Stomach (tissue), 9 donors: ENCODE data around the gene NUP43. TPM values are rescaled to one million over a fixed set of nuclear protein-coding genes. Genes with fewer than 3 reads are reported as not detected.

Experiments
- DNase-seq, 2 donors: peaks; one replicate each; pipeline versions ENCODE4 v3.0.0 to v3.0.0-alpha.2; 2013 to 2019
- H3K27ac ChIP-seq, 5 donors: fragments of 200-600 bp in 4 of 5; sonication (generic) in 4 of 5; one replicate each; pipeline ENCODE4 v1.5.1; 2013 to 2019; ENCODE audit warnings: mild to moderate bottlenecking in 1 of 5, moderate library complexity in 1 of 5
- H3K27me3 ChIP-seq, 3 donors: fragments of 200-600 bp; sonication (generic); one replicate each; pipeline ENCODE4 v1.5.1; 2017 to 2019; ENCODE audit warnings: mixed run types in 1 of 3
- H3K36me3 ChIP-seq, 4 donors: fragments of 200-600 bp; sonication (generic); 1 replicate in 3 of 4; 2 replicates in 1 of 4; pipeline ENCODE4 v1.5.1; 2016 to 2019
- H3K4me1 ChIP-seq, 4 donors: fragments of 200-600 bp; sonication (generic); one replicate each; pipeline ENCODE4 v1.5.1; 2016 to 2019
- H3K4me3 ChIP-seq, 4 donors: fragments of 200-600 bp; sonication (generic) in 3 of 4; one replicate each; pipeline ENCODE4 v1.5.1; 2016 to 2019; ENCODE audit warnings: mild to moderate bottlenecking in 1 of 4
- H3K9me3 ChIP-seq, 4 donors: fragments of 200-600 bp; sonication (generic); one replicate each; pipeline ENCODE4 v1.5.1; 2016 to 2019
- EP300 ChIP-seq: sonication (generic); formaldehyde crosslinking; IDR thresholded peaks from one replicate; pipeline ENCODE4 v1.6.1; 2017; ENCODE audit warnings: antibody characterized with exemption
- POLR2A ChIP-seq, 4 donors: fragments of 450-650 bp; IDR thresholded peaks; one replicate each; pipeline ENCODE4 v1.6.1; 2016; ENCODE audit warnings: antibody characterized with exemption in 4 of 4, control low read depth in 2 of 4, mild to moderate bottlenecking in 1 of 4, moderate library complexity in 1 of 4
- POLR2AphosphoS5 ChIP-seq, 3 donors: sonication (generic); formaldehyde crosslinking; IDR thresholded peaks; one replicate each; pipeline ENCODE4 v1.6.1; 2016; ENCODE audit warnings: antibody characterized with exemption in 3 of 3
- WGBS, 5 donors: extraction: QIAGEN DNeasy Blood & Tissue Kit in 3 of 5; methylation state at CpG; one replicate each; pipeline versions ENCODE4 v1.1.5 to v1.1.7; 2013 to 2018; 5-methylcytosine and 5-hydroxymethylcytosine counted together
- intact Hi-C: fragments of 100-400 bp; cut with DNase I; formaldehyde crosslinking; loops from one replicate; pipeline ENCODE4 v1.15.1; 2023; ENCODE audit warnings: low total_unique reads
- polyA plus RNA-seq, 3 donors: library from polyadenylated mRNA; stranded (reverse); fragments of 200-250 nt; gene quantifications; one replicate each; pipeline ENCODE4 v1.2.3, GENCODE V29; 2013
- total RNA-seq, 5 donors: library from RNA; depleted of rRNA; stranded (reverse); fragments of >200 nt; gene quantifications; one replicate each; pipeline versions ENCODE4 v1.1.0 to v1.2.3, GENCODE V29; 2014 to 2016
- TF ChIP-seq, protein P1 (sequence below), 7 experiments: fragments of 450-650 bp in 4 of 7; fragments of 200-600 bp in 3 of 7; sonication (generic) in 3 of 7; IDR thresholded peaks; one replicate each; pipeline ENCODE4 v1.5.1; 2016 to 2019; ENCODE audit warnings: antibody characterized with exemption in 7 of 7, control low read depth in 2 of 7, mild to moderate bottlenecking in 1 of 7
- donor health status: healthy with polysubstance abuse.
- donor health status: Bipolar disorder and iron deficiency.
- donor health status: healthy.

NUP43 gene
- total and polyA plus RNA-seq, 8 donors: 1.2 to 51.9 (median 17.7) TPM

DNA sequence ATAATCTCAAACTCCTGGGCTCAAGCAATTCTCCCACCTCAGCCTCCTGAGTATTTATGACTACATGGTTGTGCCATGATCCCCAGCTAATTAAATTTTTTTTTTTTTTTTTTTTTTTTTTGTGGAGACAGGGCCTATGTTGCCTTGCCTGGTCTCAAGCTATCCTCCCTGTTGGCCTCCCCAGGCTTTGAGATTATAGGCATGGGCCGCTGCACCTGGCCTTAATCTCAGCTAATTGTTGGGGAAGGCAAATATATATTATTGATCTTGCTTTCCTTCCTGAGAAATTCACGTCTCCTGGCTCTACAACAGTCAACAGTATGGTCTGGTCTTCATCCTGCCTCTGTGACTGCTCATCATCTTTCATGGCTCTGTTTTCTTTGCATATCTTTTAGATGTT is 23.3 kb upstream of the NUP43 start:
- H3K36me3 ChIP-seq: peaks cover 12 to 58% (median 54%) of the 10 kb centered on the region in 4 donors
- H3K27ac ChIP-seq: peak overlapping the region in 1 of 5 donors; percentile 21
- H3K9me3 ChIP-seq: no peaks in the 10 kb centered on the region
- H3K4me1 ChIP-seq: peaks cover 0 to 10% (median 7%) of the 10 kb centered on the region in 4 donors
- WGBS, 5 donors: 30 to 67% (median 55%) methylated on average over 2 of the region's 2 CpGs
- DNase-seq: peak in 1 of 2 donors; percentile 17
- no peak for TF ChIP-seq POLR2AphosphoS5 (IDR thresholded peaks at IDR 0.05)
- TF ChIP-seq, protein P1, sequence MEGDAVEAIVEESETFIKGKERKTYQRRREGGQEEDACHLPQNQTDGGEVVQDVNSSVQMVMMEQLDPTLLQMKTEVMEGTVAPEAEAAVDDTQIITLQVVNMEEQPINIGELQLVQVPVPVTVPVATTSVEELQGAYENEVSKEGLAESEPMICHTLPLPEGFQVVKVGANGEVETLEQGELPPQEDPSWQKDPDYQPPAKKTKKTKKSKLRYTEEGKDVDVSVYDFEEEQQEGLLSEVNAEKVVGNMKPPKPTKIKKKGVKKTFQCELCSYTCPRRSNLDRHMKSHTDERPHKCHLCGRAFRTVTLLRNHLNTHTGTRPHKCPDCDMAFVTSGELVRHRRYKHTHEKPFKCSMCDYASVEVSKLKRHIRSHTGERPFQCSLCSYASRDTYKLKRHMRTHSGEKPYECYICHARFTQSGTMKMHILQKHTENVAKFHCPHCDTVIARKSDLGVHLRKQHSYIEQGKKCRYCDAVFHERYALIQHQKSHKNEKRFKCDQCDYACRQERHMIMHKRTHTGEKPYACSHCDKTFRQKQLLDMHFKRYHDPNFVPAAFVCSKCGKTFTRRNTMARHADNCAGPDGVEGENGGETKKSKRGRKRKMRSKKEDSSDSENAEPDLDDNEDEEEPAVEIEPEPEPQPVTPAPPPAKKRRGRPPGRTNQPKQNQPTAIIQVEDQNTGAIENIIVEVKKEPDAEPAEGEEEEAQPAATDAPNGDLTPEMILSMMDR (IDR thresholded peaks at IDR 0.05): no peak
- TF ChIP-seq EP300: no peak
- no peak for TF ChIP-seq POLR2A (IDR thresholded peaks at IDR 0.05)
- H3K27me3 ChIP-seq: no peaks in the 10 kb centered on the region
- no peak overlapping the region for H3K4me3 ChIP-seq
- intact Hi-C loops: no loop called here

- H3K4me3 ChIP-seq: no peak overlapping the region
- intact Hi-C loops: no loop called here
- H3K27me3 ChIP-seq: no peaks in the 10 kb centered on the region
- peaks cover 0 to 15% (median 7%) of the 10 kb centered on the region in 4 donors for H3K4me1 ChIP-seq
- H3K27ac ChIP-seq: peak overlapping the region in 1 of 5 donors; percentile 56
- 40 to 85% (median 54%) methylated on average over 3 of the region's 3 CpGs for WGBS, 5 donors
- peak; percentile 26 to 48 for DNase-seq
- TF ChIP-seq EP300 (no peak), POLR2A (IDR thresholded peaks at IDR 0.05) (no peak), POLR2AphosphoS5 (IDR thresholded peaks at IDR 0.05) (no peak)
- TF ChIP-seq, protein P1 (IDR thresholded peaks at IDR 0.05): no peak
- H3K36me3 ChIP-seq: peaks cover 0 to 25% (median 21%) of the 10 kb centered on the region in 4 donors
- H3K9me3 ChIP-seq: no peaks in the 10 kb centered on the region
Observed at GRCh38 chr6:149766156-149766769, 19.9 kb upstream of the NUP43 start.

DNA sequence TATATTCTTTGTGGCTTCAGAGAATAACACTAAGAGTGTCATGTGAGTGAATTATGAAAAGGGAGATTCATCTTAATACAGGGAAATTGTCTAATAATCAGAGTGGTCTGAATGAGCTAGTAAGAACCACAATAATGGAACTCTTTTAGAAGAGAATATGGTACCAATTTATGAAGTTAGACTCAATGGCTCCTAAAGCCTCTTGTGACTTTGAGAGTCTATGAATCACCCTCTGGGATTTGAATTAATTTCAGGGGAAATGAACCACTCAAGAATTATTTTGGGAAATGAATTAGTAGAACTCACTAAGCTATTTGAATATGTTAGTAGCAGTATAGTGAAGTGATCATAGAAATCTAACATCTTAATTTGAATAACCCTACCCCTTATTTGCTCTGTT is 17.5 kb upstream of the NUP43 start:
- intact Hi-C loops: no loop called here
- no peak for DNase-seq
- TF ChIP-seq POLR2A (IDR thresholded peaks at IDR 0.05) (no peak), EP300 (no peak), POLR2AphosphoS5 (IDR thresholded peaks at IDR 0.05) (no peak)
- TF ChIP-seq, protein P1 (IDR thresholded peaks at IDR 0.05): no peak

GRCh38 chr6:149761438-149761837 is 15.1 kb upstream of the NUP43 start:
- no peaks in the 10 kb centered on the region for H3K27me3 ChIP-seq
- H3K4me1 ChIP-seq: peaks cover 0 to 22% (median 6%) of the 10 kb centered on the region in 4 donors
- no peak overlapping the region for H3K4me3 ChIP-seq
- 85 to 97% (median 90%) methylated on average over 1 of the region's 1 CpG for WGBS, 5 donors
- H3K27ac ChIP-seq: no peak overlapping the region
- intact Hi-C loops: no loop called here
- TF ChIP-seq, protein P1 (IDR thresholded peaks at IDR 0.05): no peak
- TF ChIP-seq POLR2A (IDR thresholded peaks at IDR 0.05): no peak
- no peak for TF ChIP-seq POLR2AphosphoS5 (IDR thresholded peaks at IDR 0.05)
- no peak for TF ChIP-seq EP300
- no peaks in the 10 kb centered on the region for H3K9me3 ChIP-seq
- DNase-seq: no peak
- peaks cover 0 to 40% (median 32%) of the 10 kb centered on the region in 4 donors for H3K36me3 ChIP-seq

More for the DNA sequence above, 17.5 kb upstream of the NUP43 start:
- no peaks in the 10 kb centered on the region for H3K27me3 ChIP-seq
- H3K27ac ChIP-seq: no peak overlapping the region
- H3K4me3 ChIP-seq: no peak overlapping the region
- peaks cover 0 to 15% (median 7%) of the 10 kb centered on the region in 4 donors for H3K4me1 ChIP-seq
- H3K9me3 ChIP-seq: no peaks in the 10 kb centered on the region
- peaks cover 0 to 38% (median 37%) of the 10 kb centered on the region in 4 donors for H3K36me3 ChIP-seq
